CD4-positive, alpha-beta T cell (primary cell): ENCODE results near the gene TMEM131. TPM values are rescaled to one million over a fixed set of nuclear protein-coding genes. Genes with fewer than 3 reads are reported as not detected.

Source experiments
- ATAC-seq: fragments of 200-7000 bp; cut with Tn5 transposase; one replicate; pipeline ENCODE4 v1.10.0; 2022; ENCODE audit warnings: mild to moderate bottlenecking; ENCODE audit not compliant: poor library complexity
- CTCF ChIA-PET: fragments of 350-600 bp; sonication (Branson Sonifier 250); formaldehyde crosslinking; loops from one replicate; lab custom pipeline; 2021; ENCODE audit warnings: antibody characterized with exemption, inconsistent platforms; lab: Charles Lee
- POLR2A ChIA-PET: fragments of 350-600 bp; sonication (Branson Sonifier 250); formaldehyde crosslinking; loops from one replicate; lab custom pipeline; 2021; ENCODE audit warnings: antibody characterized with exemption, inconsistent platforms; lab: Charles Lee
- DNase-seq, 14 experiments: peaks; one replicate each; pipeline ENCODE4 v3.0.0-alpha.2; 2013 to 2020; ENCODE audit warnings: mixed read lengths in 2 of 14
- H3K27ac ChIP-seq, 2 donors: one replicate each; pipeline versions ENCODE4 v1.5.1 to v1.7.0; 2013; ENCODE audit warnings: low read length in 2 of 2, low read depth in 1 of 2, mild to moderate bottlenecking in 1 of 2
- H3K27me3 ChIP-seq, 2 experiments: 1 replicate in 1 of 2; 2 replicates in 1 of 2; pipeline versions ENCODE4 v1.6.1 to v1.7.0; 2013; ENCODE audit warnings: low read length in 2 of 2, control low read depth in 1 of 2, mild to moderate bottlenecking in 1 of 2, moderate library complexity in 1 of 2; ENCODE audit not compliant: insufficient read depth in 2 of 2, control insufficient read depth in 1 of 2
- H3K36me3 ChIP-seq: one replicate; pipeline ENCODE4 v1.6.1; 2013; ENCODE audit warnings: low read length, control low read depth; ENCODE audit not compliant: insufficient read depth
- H3K4me1 ChIP-seq: one replicate; pipeline ENCODE4 v1.6.1; 2013; ENCODE audit warnings: low read length, control low read depth; ENCODE audit not compliant: insufficient read depth
- H3K4me3 ChIP-seq: one replicate; pipeline ENCODE4 v1.5.1; 2013; ENCODE audit warnings: mild to moderate bottlenecking, low read length, moderate library complexity
- H3K9me3 ChIP-seq, 2 experiments: 1 replicate in 1 of 2; 2 replicates in 1 of 2; pipeline versions ENCODE4 v1.6.1 to v1.7.0; 2013; ENCODE audit warnings: low read length in 2 of 2, mild to moderate bottlenecking in 2 of 2, control low read depth in 1 of 2, moderate library complexity in 1 of 2; ENCODE audit not compliant: control insufficient read depth in 1 of 2, insufficient read depth in 1 of 2
- H3K27ac Mint-ChIP-seq: one replicate; pipeline ENCODE4 v1.8.0; 2020; ENCODE audit warnings: mixed read lengths
- H3K27me3 Mint-ChIP-seq: one replicate; pipeline ENCODE4 v1.8.0; 2021; ENCODE audit warnings: mixed read lengths
- H3K36me3 Mint-ChIP-seq: one replicate; pipeline ENCODE4 v1.8.0; 2021; ENCODE audit warnings: low read depth, mixed read lengths
- H3K4me1 Mint-ChIP-seq: one replicate; pipeline ENCODE4 v1.8.0; 2021; ENCODE audit warnings: low read depth, mixed read lengths
- H3K4me3 Mint-ChIP-seq: one replicate; pipeline ENCODE4 v1.8.0; 2020; ENCODE audit warnings: mild to moderate bottlenecking, mixed read lengths
- H3K9me3 Mint-ChIP-seq: one replicate; pipeline ENCODE4 v1.8.0; 2020; ENCODE audit warnings: mixed read lengths
- intact Hi-C, 2 experiments: fragments of 100-400 bp; cut with DNase I in 1 of 2; cut with micrococcal nuclease in 1 of 2; formaldehyde crosslinking; loops; one replicate each; pipeline versions ENCODE4 v1.15.1 to v1.9.0; 2023 to 2025; cut with DNase I, micrococcal nuclease
- total RNA-seq, 174 experiments: library from RNA in 2 of 174; stranded (reverse) in 2 of 174; gene quantifications; one replicate each; pipeline ENCODE4 v1.2.3 and lab custom pipeline; 2021 to 2026
- TF ChIP-seq, protein P1 (sequence below): fragments of 200-600 bp; IDR thresholded peaks from one replicate; pipeline ENCODE4 v1.8.0; 2022; ENCODE audit warnings: antibody characterized with exemption, mild to moderate bottlenecking

TMEM131 gene
- total RNA-seq, 2 experiments from 2014 or later: 29.2 to 33.6 TPM

DNA sequence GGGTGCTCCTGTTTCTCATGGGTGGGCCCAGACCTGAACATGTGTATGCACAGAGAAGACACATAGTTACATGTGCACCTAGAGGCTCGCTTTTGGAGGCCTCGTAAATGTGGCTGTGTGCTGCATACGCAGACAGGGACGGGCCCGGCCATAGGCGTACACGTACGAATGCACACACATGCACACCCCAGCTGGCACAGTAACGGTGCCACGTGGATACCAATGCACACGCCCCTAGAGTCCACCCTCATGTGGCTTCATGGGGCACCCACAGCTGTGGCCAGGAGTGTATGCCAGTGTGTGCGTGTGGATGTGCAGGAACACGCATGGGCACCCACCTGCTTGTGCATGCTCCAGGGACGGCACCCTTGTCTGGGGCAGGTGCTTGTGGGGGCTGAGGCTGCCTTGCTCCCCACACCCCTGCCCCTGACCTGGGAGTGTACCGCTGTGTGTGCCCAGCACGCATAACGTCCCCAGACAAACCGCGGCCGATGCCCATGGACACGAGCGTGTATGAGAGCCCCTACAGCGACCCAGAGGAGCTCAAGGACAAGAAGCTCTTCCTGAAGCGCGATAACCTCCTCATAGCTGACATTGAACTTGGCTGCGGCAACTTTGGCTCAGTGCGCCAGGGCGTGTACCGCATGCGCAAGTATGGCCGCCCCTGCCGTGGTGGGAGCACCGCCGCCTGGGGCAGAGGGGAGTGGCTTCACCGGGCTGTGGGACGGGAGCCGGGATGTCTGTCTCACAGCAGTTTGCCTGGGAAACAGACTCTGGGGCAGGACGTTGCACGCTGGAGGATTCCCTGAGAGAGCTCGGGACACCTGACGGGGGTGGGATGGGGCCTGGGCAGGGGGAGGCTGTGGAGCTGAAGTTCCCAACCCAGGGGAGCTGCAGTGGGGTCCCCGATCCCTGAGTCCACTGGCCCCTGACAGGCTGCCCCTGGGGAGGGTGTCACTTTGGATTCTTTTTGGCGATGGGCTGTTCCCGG, 261.4 kb downstream of the TMEM131 start:
- H3K27ac ChIP-seq: no peak overlapping the region
- no peaks in the 10 kb centered on the region for H3K27me3 ChIP-seq
- peaks cover 0 to 8% of the 10 kb centered on the region in 2 experiments for H3K9me3 ChIP-seq
- intact Hi-C loops: no loop called here
- peak in 1 of 14 experiments; percentile 29 for DNase-seq
- peaks cover 98% of the 10 kb centered on the region for H3K36me3 ChIP-seq
- no peak overlapping the region for H3K4me3 Mint-ChIP-seq
- CTCF ChIA-PET: no interaction called here
- POLR2A ChIA-PET: no interaction called here
- H3K4me3 ChIP-seq: no peak overlapping the region
- H3K27me3 Mint-ChIP-seq: no peaks in the 10 kb centered on the region
- peaks cover 88% of the 10 kb centered on the region for H3K36me3 Mint-ChIP-seq
- peaks cover 30% of the 10 kb centered on the region for H3K4me1 Mint-ChIP-seq
- H3K4me1 ChIP-seq: peaks cover 32% of the 10 kb centered on the region
- no peak for ATAC-seq
- H3K27ac Mint-ChIP-seq: no peak overlapping the region
- no peaks in the 10 kb centered on the region for H3K9me3 Mint-ChIP-seq
- TF ChIP-seq, protein P1, sequence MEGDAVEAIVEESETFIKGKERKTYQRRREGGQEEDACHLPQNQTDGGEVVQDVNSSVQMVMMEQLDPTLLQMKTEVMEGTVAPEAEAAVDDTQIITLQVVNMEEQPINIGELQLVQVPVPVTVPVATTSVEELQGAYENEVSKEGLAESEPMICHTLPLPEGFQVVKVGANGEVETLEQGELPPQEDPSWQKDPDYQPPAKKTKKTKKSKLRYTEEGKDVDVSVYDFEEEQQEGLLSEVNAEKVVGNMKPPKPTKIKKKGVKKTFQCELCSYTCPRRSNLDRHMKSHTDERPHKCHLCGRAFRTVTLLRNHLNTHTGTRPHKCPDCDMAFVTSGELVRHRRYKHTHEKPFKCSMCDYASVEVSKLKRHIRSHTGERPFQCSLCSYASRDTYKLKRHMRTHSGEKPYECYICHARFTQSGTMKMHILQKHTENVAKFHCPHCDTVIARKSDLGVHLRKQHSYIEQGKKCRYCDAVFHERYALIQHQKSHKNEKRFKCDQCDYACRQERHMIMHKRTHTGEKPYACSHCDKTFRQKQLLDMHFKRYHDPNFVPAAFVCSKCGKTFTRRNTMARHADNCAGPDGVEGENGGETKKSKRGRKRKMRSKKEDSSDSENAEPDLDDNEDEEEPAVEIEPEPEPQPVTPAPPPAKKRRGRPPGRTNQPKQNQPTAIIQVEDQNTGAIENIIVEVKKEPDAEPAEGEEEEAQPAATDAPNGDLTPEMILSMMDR: no peak

DNA sequence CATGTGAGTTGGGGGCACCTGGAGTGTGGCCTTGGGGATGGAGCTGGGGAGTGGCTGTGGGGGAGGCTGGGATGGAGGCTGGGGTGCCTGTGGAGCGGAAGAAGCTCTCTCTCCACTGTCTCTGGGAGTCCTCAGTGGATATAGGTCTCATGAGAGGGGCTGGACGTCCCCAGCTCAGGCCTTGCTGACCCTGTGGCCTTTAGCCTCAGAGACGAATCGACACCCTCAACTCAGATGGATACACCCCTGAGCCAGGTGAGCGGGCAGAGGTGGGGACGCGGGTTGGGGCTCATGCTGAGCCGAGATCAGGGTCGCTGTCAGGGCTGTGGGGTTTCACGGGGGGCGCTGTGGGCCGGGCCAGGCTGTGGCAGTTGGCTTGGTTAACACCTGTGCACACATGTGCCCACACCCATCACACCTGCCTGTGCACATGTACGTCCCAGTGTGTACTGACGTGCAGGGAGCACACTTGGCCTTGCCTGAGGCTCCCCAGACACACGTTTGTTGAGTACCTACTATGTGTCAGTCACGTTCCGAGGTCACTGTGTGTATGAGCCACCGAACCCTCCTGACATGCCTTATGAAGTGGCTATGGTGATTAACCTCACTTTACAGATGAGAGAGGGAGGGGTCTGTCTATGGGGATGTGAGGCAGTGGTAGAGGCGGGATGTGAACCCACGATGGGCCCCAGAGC, 262.3 kb downstream of the TMEM131 start:
- Mint-ChIP-seq H3K27ac (no peak overlapping the region), H3K4me3 (no peak overlapping the region), H3K36me3 (peaks cover 89% of the 10 kb centered on the region), H3K9me3 (no peaks in the 10 kb centered on the region), H3K27me3 (no peaks in the 10 kb centered on the region), H3K4me1 (peaks cover 31% of the 10 kb centered on the region)
- ChIA-PET POLR2A (no interaction called here), CTCF (no interaction called here)
- peaks cover 28% of the 10 kb centered on the region for H3K4me1 ChIP-seq
- no peak overlapping the region for H3K27ac ChIP-seq
- TF ChIP-seq, protein P1: no peak
- H3K4me3 ChIP-seq: no peak overlapping the region
- no peaks in the 10 kb centered on the region for H3K27me3 ChIP-seq
- H3K9me3 ChIP-seq: peaks cover 0 to 8% of the 10 kb centered on the region in 2 experiments
- DNase-seq (no peak), ATAC-seq (no peak)
- intact Hi-C loops: no loop called here
- H3K36me3 ChIP-seq: peaks cover 96% of the 10 kb centered on the region

DNA sequence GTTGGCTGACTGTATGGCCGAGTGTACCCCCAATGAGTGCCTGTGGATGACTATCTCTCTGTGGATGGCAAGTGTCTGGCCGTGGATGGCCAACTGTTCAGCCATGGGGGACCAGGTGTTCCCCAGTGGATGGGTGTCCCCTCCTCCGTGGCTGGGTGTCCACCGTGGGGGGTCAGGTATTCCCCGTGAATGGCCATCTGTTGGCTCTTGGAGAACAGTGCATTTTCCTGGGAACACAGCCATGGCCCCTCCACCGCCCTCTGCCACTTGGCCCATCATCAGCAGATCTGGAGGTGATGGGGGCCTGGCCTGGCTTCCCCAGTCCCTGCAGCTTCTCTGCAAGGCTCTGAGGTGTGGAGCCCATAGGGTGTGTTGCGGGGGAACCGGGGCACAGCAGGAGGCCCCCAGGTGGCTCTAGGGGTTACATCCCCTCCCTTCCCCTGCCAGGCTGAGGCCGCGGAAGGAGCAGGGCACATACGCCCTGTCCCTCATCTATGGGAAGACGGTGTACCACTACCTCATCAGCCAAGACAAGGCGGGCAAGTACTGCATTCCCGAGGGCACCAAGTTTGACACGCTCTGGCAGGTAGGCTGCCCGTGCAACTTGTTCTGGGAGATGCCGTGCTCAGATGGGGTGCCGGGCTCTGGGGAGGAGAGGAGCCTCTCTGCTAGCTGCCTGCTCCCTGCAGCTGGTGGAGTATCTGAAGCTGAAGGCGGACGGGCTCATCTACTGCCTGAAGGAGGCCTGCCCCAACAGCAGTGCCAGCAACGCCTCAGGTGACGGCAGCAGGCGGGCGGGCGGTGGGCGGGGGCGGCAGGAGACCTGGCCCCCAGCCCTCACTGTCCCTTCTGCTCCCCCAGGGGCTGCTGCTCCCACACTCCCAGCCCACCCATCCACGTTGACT, 263.1 kb downstream of the TMEM131 start:
- peaks cover 89% of the 10 kb centered on the region for H3K36me3 Mint-ChIP-seq
- peaks cover 34% of the 10 kb centered on the region for H3K4me1 Mint-ChIP-seq
- H3K4me3 ChIP-seq: no peak overlapping the region
- peaks cover 0 to 8% of the 10 kb centered on the region in 2 experiments for H3K9me3 ChIP-seq
- H3K9me3 Mint-ChIP-seq: no peaks in the 10 kb centered on the region
- TF ChIP-seq, protein P1: no peak
- H3K27me3 ChIP-seq: no peaks in the 10 kb centered on the region
- H3K36me3 ChIP-seq: peaks cover 95% of the 10 kb centered on the region
- no peak overlapping the region for H3K4me3 Mint-ChIP-seq
- intact Hi-C loops: no loop called here
- no peak for DNase-seq
- no peaks in the 10 kb centered on the region for H3K27me3 Mint-ChIP-seq
- peaks cover 36% of the 10 kb centered on the region for H3K4me1 ChIP-seq
- no peak for ATAC-seq
- ChIA-PET CTCF (no interaction called here), POLR2A (no interaction called here)
- peak overlapping the region; percentile 14 for H3K27ac Mint-ChIP-seq
- H3K27ac ChIP-seq: no peak overlapping the region
